Measurements from ENCODE around the gene GRID2IP. TPM values are rescaled to one million over a fixed set of nuclear protein-coding genes. Genes with fewer than 3 reads are reported as not detected.
"Not testable (repeated sequence)": the region's sequence is repeated elsewhere in the genome, so short reads cannot be mapped to it uniquely, and the experiment has no call there.

The GRID2IP gene
- polyA plus RNA-seq, 1 donor (not counting 4 experiments of a cell fraction or from before 2014, with no cell fraction given): 0.04 TPM

- Histone ChIP-seq H3K4me3 (ENCODE audit: control insufficient read depth in 2 of 3, extremely low read depth in 1 of 3, insufficient read depth in 2 of 3, low read depth in 1 of 3, low read length in 3 of 3) (no peak overlapping the region), H3K4me2 (ENCODE audit: control insufficient read depth, extremely low read depth, insufficient read depth, low read depth, low read length) (no peak overlapping the region), H3K9me3 (ENCODE audit: control insufficient read depth, low read depth, low read length) (no peaks in the 10 kb centered on the region), H3K4me1 (ENCODE audit: control insufficient read depth, extremely low read depth, insufficient read depth, low read length) (peaks cover 15% of the 10 kb centered on the region), H4K20me1 (ENCODE audit: control insufficient read depth, extremely low read depth, insufficient read depth, low read length) (no peaks in the 10 kb centered on the region), H2AFZ (ENCODE audit: control insufficient read depth, low read length) (peak overlapping the region; percentile 52), H3K79me2 (ENCODE audit: control insufficient read depth, insufficient read depth, low read length) (no peaks in the 10 kb centered on the region), H3K9me1 (ENCODE audit: control insufficient read depth, extremely low read depth, insufficient read depth, low read length) (no peaks in the 10 kb centered on the region), H3K27ac (ENCODE audit: control insufficient read depth, insufficient read depth, low read length) (peak overlapping the region; percentile 13), H3K27me3 (ENCODE audit: control insufficient read depth, extremely low read depth, insufficient read depth, low read length) (no peaks in the 10 kb centered on the region), H3K9ac (ENCODE audit: control insufficient read depth, extremely low read depth, insufficient read depth, low read length) (no peak overlapping the region), H3K36me3 (ENCODE audit: control insufficient read depth in 2 of 2, extremely low read depth in 1 of 2, insufficient read depth in 2 of 2, low read length in 2 of 2) (no peaks in the 10 kb centered on the region)
- dilution Hi-C loops (cut with MboI; ENCODE audit: extremely low pct_ligation_motif_present, low sequenced_read_pairs): no loop called here
- TF ChIP-seq CTCF (optimal IDR thresholded peaks at IDR 0.05 in 1 of 3, IDR thresholded peaks at IDR 0.05 in 1 of 3, conservative IDR thresholded peaks at IDR 0.05 in 1 of 3; ENCODE audit: extremely low read depth in 1 of 3, insufficient read depth in 2 of 3, low read length in 3 of 3): peak in 1 of 3 experiments; percentile 44
- no peak for TF ChIP-seq EZH2 (IDR thresholded peaks at IDR 0.05; ENCODE audit: low read length)
- DNase-seq (ENCODE audit: low read depth, low spot score): peak; percentile 44
- FAIRE-seq: peak; percentile 36
Measured at GRCh38 chr7:6453734-6454133, 97.5 kb downstream of the GRID2IP start.

GRCh38 chr7:6451224-6451705, 100.0 kb downstream of the GRID2IP start:
- H3K4me3 ChIP-seq (ENCODE audit: control insufficient read depth in 2 of 3, extremely low read depth in 1 of 3, insufficient read depth in 2 of 3, low read depth in 1 of 3, low read length in 3 of 3): no peak overlapping the region
- no peak overlapping the region for H3K27ac ChIP-seq (ENCODE audit: control insufficient read depth, insufficient read depth, low read length)
- H3K4me1 ChIP-seq (ENCODE audit: control insufficient read depth, extremely low read depth, insufficient read depth, low read length): peaks cover 17% of the 10 kb centered on the region
- H3K27me3 ChIP-seq (ENCODE audit: control insufficient read depth, extremely low read depth, insufficient read depth, low read length): no peaks in the 10 kb centered on the region
- no peaks in the 10 kb centered on the region for H4K20me1 ChIP-seq (ENCODE audit: control insufficient read depth, extremely low read depth, insufficient read depth, low read length)
- H3K36me3 ChIP-seq (ENCODE audit: control insufficient read depth in 2 of 2, extremely low read depth in 1 of 2, insufficient read depth in 2 of 2, low read length in 2 of 2): no peaks in the 10 kb centered on the region
- no peaks in the 10 kb centered on the region for H3K9me3 ChIP-seq (ENCODE audit: control insufficient read depth, low read depth, low read length)
- no peak overlapping the region for H2AFZ ChIP-seq (ENCODE audit: control insufficient read depth, low read length)
- H3K9ac ChIP-seq (ENCODE audit: control insufficient read depth, extremely low read depth, insufficient read depth, low read length): no peak overlapping the region
- FAIRE-seq (no peak), DNase-seq (ENCODE audit: low read depth, low spot score) (no peak)
- dilution Hi-C loops (cut with MboI; ENCODE audit: extremely low pct_ligation_motif_present, low sequenced_read_pairs): no loop called here
- TF ChIP-seq EZH2 (IDR thresholded peaks at IDR 0.05; ENCODE audit: low read length) (no peak), CTCF (optimal IDR thresholded peaks at IDR 0.05 in 1 of 3, IDR thresholded peaks at IDR 0.05 in 1 of 3, conservative IDR thresholded peaks at IDR 0.05 in 1 of 3; ENCODE audit: extremely low read depth in 1 of 3, insufficient read depth in 2 of 3, low read length in 3 of 3) (no peak)
- H3K4me2 ChIP-seq (ENCODE audit: control insufficient read depth, extremely low read depth, insufficient read depth, low read depth, low read length): no peak overlapping the region
- H3K9me1 ChIP-seq (ENCODE audit: control insufficient read depth, extremely low read depth, insufficient read depth, low read length): no peaks in the 10 kb centered on the region
- H3K79me2 ChIP-seq (ENCODE audit: control insufficient read depth, insufficient read depth, low read length): peaks cover 14% of the 10 kb centered on the region

GRCh38 chr7:6450591-6450990, 100.7 kb downstream of the GRID2IP start:
- FAIRE-seq: not testable (repeated sequence)

GRCh38 chr7:6449884-6450283, 101.4 kb downstream of the GRID2IP start:
- H3K4me2 ChIP-seq (ENCODE audit: control insufficient read depth, extremely low read depth, insufficient read depth, low read depth, low read length); DNase-seq (ENCODE audit: low read depth, low spot score); dilution Hi-C loops (cut with MboI; ENCODE audit: extremely low pct_ligation_motif_present, low sequenced_read_pairs); H3K27me3 ChIP-seq (ENCODE audit: control insufficient read depth, extremely low read depth, insufficient read depth, low read length); H3K27ac ChIP-seq (ENCODE audit: control insufficient read depth, insufficient read depth, low read length); FAIRE-seq; H3K4me3 ChIP-seq (ENCODE audit: control insufficient read depth in 2 of 3, extremely low read depth in 1 of 3, insufficient read depth in 2 of 3, low read depth in 1 of 3, low read length in 3 of 3); H3K9me1 ChIP-seq (ENCODE audit: control insufficient read depth, extremely low read depth, insufficient read depth, low read length); H3K9me3 ChIP-seq (ENCODE audit: control insufficient read depth, low read depth, low read length); H3K9ac ChIP-seq (ENCODE audit: control insufficient read depth, extremely low read depth, insufficient read depth, low read length); H4K20me1 ChIP-seq (ENCODE audit: control insufficient read depth, extremely low read depth, insufficient read depth, low read length); H2AFZ ChIP-seq (ENCODE audit: control insufficient read depth, low read length): not testable (repeated sequence)
- Histone ChIP-seq H3K36me3 (ENCODE audit: control insufficient read depth in 2 of 2, extremely low read depth in 1 of 2, insufficient read depth in 2 of 2, low read length in 2 of 2) (peaks cover 8 to 11% of the 10 kb centered on the region in 2 experiments), H3K4me1 (ENCODE audit: control insufficient read depth, extremely low read depth, insufficient read depth, low read length) (peaks cover 17% of the 10 kb centered on the region), H3K79me2 (ENCODE audit: control insufficient read depth, insufficient read depth, low read length) (peaks cover 26% of the 10 kb centered on the region)

More at GRCh38 chr7:6450591-6450990, 100.7 kb downstream of the GRID2IP start:
- H2AFZ ChIP-seq (ENCODE audit: control insufficient read depth, low read length); H3K9me3 ChIP-seq (ENCODE audit: control insufficient read depth, low read depth, low read length); H4K20me1 ChIP-seq (ENCODE audit: control insufficient read depth, extremely low read depth, insufficient read depth, low read length); H3K4me2 ChIP-seq (ENCODE audit: control insufficient read depth, extremely low read depth, insufficient read depth, low read depth, low read length); dilution Hi-C loops (cut with MboI; ENCODE audit: extremely low pct_ligation_motif_present, low sequenced_read_pairs); H3K9ac ChIP-seq (ENCODE audit: control insufficient read depth, extremely low read depth, insufficient read depth, low read length); H3K9me1 ChIP-seq (ENCODE audit: control insufficient read depth, extremely low read depth, insufficient read depth, low read length); H3K4me3 ChIP-seq (ENCODE audit: control insufficient read depth in 2 of 3, extremely low read depth in 1 of 3, insufficient read depth in 2 of 3, low read depth in 1 of 3, low read length in 3 of 3); H3K27ac ChIP-seq (ENCODE audit: control insufficient read depth, insufficient read depth, low read length); H3K36me3 ChIP-seq (ENCODE audit: control insufficient read depth in 2 of 2, extremely low read depth in 1 of 2, insufficient read depth in 2 of 2, low read length in 2 of 2); H3K27me3 ChIP-seq (ENCODE audit: control insufficient read depth, extremely low read depth, insufficient read depth, low read length); DNase-seq (ENCODE audit: low read depth, low spot score): not testable (repeated sequence)
- peaks cover 17% of the 10 kb centered on the region for H3K4me1 ChIP-seq (ENCODE audit: control insufficient read depth, extremely low read depth, insufficient read depth, low read length)
- peaks cover 19% of the 10 kb centered on the region for H3K79me2 ChIP-seq (ENCODE audit: control insufficient read depth, insufficient read depth, low read length)

All from keratinocyte (primary cell).